Stimulated activated CD8-positive, alpha-beta memory T cell treated with anti-CD3 and anti-CD28 coated beads, Interleukin-4, amount 100 ng/mL, for 24 hours (primary cell): ENCODE results near the gene KCNH4.
"Not testable (repeated sequence)": the region's sequence is repeated elsewhere in the genome, so short reads cannot be mapped to it uniquely, and the experiment has no call there.

Experiments
- DNase-seq: peaks from one replicate; pipeline ENCODE4 v3.0.0-alpha.2; 2020; ENCODE audit warnings: low read depth

The KCNH4 gene

GRCh38 chr17:42178817-42179216, 2.1 kb downstream of the KCNH4 start:
- no peak for DNase-seq

- no peak for DNase-seq
Measured at GRCh38 chr17:42177684-42178083, 3.3 kb downstream of the KCNH4 start.

DNA sequence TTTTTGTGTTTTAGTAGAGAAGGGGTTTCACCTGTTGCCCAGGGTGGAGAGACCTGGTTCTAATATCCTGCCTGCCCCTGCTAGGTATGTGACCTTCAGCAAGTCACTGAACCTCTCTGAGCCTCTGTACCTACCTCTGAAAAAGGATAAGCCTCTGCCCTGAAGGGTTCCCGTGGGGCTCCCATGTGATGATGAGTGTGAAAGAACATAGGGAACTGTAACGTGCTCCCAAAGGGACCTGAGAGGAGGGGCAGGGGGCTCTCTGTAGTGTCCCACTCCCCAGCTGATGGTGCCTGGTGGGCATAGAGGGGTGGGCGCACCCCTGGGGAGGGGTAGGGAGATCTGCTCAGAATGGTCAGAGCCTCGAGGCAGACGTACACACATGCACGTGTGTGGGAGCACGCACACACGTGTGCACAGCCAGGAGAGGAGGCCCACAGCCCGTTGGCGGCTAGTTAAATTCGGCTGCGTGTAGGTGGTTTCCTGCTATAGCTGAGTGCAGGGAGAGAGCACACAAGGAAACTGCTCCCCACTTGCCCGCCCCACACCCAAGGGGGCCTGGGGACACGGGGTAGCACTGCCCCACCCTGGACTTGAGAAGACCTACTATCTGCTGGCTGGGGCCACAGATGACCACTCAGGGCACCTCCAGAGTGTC, 6.7 kb downstream of the KCNH4 start:
- DNase-seq: no peak

- DNase-seq: no peak
Measured at GRCh38 chr17:42171831-42172230, 9.1 kb downstream of the KCNH4 start.

DNA sequence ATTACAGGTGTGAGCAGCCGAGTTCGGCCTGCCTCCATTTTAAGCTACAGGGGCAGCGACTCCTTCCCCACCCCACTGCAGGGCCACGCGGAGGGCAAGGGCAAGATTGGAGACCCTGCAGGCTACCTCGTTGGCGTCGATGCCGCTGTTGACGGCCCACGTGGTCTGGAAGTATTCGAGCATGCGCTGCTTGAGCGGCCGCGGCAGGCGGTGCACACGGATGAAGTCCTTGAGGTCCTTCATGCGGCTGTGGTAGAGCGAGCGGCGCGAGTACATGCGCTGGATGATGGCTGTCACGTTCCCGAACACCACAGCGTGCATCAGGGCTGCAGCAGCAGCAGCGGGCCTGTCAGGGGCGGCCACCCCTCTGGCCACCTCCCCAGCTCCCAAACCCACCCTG, 11.6 kb downstream of the KCNH4 start:
- no peak for DNase-seq

GRCh38 chr17:42167807-42168206, 13.1 kb downstream of the KCNH4 start:
- DNase-seq: no peak

- no peak for DNase-seq
Measured at GRCh38 chr17:42166196-42166763, 14.7 kb downstream of the KCNH4 start.

DNA sequence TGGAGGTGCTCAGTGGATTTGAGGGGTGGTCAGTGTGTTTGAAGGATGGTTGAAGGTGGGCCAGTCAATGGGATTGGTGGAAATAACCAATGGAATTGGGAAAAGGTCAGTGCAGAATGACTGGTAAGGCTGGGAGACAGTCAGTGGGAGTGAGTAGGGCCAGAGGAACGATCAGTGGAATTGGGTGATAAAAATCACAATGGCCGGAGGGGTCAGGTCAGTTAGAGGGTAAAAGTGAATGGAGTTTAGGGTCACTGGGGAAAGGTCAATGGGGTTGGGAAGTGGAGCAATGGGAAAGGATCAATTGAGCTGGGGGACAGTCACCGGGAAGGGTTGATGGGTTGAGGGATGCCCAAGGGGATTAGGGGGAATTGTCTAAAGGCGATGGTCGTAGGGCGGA, 15.2 kb downstream of the KCNH4 start:
- DNase-seq: no peak

- no peak for DNase-seq
Measured at GRCh38 chr17:42163696-42164407, 17.1 kb downstream of the KCNH4 start.

DNA sequence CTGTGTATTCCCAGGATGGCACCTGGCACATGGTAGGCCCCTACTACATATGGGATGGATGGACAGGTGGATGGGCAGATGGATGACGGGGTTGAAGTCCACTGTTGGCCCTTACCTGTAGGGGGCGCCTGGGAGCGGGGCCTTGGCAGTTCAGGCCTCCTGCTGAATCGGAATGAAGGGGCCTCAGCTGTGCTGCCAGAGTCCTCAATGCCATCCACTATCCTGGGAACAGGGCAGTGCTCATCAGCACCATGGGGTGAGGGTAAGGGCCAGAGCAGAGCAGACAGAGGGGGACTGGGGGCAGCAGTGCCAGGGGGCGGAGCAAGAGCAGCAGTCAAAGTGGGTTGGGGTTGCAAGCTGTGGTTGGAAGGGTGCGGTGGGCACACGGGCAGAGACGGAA, 17.8 kb downstream of the KCNH4 start:
- DNase-seq: no peak

- DNase-seq: no peak
Measured at GRCh38 chr17:42160531-42160910, 20.4 kb downstream of the KCNH4 start.

DNA sequence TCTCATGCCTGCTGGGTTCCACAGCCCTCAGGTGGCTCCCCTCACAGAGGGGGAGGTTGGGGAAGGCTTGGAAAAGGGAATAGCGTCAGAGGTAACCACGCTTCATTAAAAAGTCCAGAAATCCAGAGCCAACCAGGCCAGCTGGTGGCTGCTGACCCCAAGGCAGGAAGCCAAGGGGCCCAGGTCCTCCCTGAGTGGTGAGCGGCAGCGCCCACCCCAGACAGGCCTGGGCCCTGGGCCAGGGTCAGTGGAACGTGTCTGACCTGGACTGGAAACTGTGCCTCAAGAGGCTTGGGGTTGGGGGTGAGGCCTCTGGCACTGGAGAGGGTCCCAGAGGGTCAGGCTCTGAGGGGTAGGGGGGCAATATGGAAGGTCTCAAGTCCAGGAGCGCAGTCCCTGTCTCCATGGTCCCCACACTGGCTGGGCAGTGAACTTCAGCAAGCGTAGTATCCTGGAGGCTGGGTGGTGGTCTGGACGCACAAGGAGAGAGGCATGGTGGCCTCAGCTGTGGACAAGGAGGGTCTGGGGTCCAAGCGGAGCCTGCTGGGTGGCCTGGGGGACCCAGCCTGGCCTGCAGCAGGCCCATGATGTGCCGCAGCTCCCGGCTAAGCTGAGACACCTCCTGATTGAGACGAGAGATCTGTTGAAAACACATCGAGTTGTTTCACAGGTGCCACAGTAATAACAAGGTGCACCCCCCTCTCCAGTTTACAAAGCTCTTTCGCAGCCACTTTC, 21.0 kb downstream of the KCNH4 start:
- DNase-seq: no peak

DNA sequence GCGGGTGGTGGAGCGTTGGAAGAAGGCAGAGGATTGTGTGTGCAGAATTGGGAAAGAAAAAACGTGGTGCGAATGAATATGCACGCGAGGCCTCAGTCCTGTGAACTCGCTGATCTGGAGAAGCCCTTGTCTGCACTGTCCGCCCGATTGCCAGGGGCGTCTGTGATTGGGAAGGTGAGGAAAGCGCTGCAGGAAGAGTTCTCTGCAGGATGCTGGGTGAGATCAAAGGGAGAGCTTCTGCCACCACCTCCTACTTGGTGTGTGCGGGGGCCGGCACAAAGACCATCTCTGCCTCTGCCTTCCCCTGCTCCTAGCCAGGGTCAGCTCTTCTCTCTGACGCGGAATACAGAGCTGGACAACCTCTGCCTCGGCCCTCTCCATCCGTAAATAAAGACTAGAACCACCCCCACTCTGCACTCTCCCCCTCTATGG, 25.3 kb downstream of the KCNH4 start:
- no peak for DNase-seq

DNA sequence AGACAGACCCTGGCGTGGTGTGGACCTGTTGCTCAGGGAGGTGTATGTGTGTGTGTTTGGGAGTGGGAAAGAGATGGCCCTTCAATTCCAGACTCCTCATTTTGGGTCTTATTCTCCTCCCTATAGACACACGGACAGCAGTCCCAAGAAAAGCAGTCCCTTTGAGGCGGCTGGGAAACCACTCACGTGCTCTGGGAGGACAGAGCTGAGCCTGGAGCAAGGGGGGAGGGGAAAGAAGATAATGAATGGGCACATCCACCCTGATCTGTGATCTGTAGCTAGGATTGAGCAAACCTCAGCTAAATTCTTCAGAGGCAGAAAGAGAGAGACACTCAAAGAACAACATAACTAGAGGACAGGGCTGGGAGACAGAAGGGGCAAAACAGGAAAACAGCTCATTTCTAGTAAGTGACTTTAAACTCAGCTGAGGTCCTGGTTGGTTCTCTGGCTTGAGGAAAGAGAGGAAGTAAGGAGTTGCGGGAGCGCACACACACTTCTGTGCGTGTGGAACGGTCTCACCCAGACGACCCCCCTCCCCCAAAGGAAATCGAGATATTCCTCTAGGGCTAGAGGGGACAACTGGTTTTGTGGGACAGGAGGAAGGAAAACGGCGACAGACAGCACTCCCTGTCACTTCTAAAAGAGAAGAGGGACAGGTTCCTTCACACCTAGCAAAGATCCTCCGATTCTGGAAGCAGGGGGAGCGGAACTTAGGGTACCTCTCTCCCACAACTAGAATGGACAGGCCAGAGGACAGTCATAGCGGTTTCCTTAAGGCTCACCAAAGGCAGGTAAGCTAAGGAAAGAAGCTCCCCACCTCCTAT, 26.8 kb downstream of the KCNH4 start:
- DNase-seq: no peak

- DNase-seq: no peak
Measured at GRCh38 chr17:42146911-42147607, 33.9 kb downstream of the KCNH4 start.

- DNase-seq: not testable (repeated sequence)
Measured at GRCh38 chr17:42143138-42143537, 37.8 kb downstream of the KCNH4 start.

DNA sequence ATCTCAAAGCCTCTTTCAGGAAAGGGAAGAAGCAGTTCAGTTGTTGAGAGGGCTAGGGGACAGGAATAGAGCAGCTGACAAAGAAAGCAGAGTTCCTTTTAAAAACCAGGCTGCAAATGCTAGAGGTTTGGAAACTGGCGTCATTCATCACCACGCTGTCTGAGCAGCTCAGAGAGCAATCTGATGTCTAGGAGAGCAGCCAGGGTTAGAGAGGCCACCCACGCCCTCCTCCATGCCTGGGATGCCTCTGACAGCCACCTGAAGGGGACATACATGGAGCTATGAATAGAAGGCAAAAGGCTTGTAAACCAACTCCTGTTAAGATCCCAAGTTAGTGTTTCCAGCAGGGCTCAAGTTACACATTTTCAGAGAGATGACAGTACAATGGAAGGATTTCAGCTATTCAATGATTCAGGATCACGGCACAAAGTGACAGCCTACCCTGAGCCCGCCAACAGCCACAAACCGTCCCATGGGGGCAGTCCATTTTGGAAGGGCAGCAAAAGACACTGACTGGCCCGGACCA, 38.5 kb downstream of the KCNH4 start:
- DNase-seq: no peak

- DNase-seq: no peak
Measured at GRCh38 chr17:42141382-42141781, 39.6 kb downstream of the KCNH4 start.

DNA sequence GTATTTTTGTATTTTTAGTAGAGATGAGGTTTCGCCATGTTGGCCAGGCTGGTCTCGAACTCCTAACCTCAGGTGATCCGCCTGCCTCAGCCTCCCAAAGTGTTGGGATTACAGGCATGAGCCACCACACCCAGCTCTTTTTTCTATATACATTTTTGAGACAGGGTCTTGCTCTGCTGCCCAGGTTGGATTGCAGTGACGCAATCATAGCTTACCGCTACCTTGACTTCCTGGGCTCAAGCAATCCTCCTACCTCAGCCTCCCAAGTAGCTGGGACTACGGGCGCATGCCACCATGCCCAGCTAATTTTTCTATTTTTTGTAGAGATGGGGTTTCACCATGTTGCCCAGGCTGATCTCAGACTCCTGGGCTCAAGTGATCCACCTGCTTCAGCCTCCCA, 40.3 kb downstream of the KCNH4 start:
- not testable (repeated sequence) for DNase-seq

- no peak for DNase-seq
Measured at GRCh38 chr17:42138749-42139492, 42.0 kb downstream of the KCNH4 start.
